Measurements from ENCODE around the gene DRC3. TPM values are rescaled to one million over a fixed set of nuclear protein-coding genes. Genes with fewer than 3 reads are reported as not detected.

The DRC3 gene
- total RNA-seq, 2 donors from 2014 or later, result 0.61 to 1.3 TPM

DNA sequence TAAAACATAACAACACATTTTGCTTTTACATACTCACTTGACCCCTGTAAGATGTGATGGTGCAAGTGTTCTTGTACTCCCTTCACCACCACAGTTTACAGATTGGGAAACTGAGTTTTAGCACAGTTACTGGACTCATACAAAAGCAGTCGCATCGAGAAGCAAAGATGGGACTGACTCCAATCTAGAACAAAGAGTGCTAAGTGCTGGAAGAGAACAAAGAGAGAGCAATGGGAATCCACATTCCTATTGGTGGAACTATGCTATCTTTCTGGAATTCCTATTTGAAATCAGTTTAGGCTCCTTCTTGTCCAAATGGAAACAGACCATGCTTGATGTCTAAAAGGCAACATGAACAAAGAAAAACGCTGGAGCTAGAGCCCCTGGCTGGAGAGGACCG lies 9.6 kb upstream of the DRC3 start:
- DNase-seq (no peak), ATAC-seq (no peak)
- intact Hi-C loops (cut with DNase I, micrococcal nuclease), result no loop called here

DNA sequence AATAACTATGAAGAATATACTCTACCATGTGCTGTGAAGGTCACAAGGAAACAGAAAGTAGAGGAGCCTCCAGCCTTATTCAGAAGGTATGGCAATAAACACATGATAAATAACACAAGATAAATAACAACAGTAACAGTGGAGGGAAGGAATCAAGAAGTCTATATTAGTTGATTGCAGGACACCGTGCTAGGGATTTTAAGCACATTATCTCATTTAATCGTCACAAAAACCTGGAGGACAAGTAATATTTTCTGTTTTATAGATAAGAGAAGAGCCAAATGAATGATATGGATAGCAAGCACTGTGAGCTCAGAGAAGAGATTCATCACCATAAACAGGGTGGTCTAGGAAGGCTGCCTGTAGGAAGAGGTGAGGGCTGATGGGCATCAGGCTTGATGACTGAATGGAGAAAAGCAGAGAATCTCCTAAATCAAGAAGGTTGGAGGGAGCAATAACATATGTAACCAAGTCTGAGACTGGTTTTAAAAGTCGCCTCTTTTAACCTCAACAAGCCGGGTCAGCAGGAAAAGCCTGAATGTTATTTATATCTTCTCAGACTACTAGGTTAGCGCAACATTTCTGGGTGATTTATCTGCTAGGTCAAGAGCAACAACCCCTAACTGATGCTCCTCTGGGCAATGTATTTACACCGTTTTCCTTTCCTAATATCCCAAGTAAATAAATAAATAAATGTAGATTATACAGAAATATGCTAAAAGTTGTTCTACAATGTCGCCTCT lies 8.8 kb upstream of the DRC3 start:
- no peak for ATAC-seq
- no peak for DNase-seq
- intact Hi-C loops (cut with DNase I, micrococcal nuclease), result no loop called here

DNA sequence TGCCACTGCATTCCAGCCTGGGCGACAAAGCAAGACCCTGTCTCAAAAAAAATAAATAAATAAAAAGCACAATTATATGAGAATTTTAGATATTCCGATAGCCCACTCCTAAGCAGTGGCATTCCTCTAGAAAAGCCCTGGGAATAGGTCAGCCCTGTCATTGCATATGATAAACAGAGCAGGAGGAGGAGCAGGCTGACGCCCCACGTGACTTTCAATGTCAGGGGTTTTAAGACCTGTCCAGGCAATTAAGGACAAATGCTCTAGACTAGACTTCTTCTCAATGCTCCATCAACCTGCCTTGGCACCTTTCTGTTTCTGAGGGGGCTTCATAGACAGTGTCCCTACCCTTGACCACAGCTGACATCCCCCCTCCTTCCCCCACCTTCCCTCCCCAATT lies 8.0 kb upstream of the DRC3 start:
- no peak for DNase-seq
- intact Hi-C loops (cut with DNase I, micrococcal nuclease), result no loop called here
- no peak for ATAC-seq

DNA sequence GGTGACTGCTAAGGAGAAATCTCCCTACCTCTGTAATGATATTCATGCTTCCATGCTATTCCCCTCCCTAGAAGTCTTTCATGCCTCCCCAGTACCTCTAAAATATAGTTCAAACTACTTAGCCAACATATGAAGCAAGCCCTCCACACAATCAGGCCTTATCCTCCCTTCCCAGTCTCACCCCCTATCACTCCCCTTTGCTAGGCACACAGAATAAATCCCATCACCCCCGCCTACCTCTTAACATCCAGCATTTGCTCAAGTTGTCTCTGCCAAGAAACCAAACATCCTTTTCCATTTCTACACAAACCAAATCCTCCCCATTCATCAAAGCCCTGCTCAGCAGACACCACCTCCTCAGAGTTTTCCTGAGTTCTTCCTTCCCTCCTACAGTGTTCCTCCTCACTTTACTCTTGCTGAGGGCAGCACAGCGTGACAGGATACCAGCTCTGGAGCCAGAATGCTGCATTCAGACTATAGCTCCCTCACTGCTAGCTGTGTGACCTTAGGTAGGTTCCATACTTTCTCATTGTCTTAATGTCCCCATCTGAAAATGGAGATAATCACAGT lies 7.4 kb upstream of the DRC3 start:
- DNase-seq (no peak), ATAC-seq (no peak)
- intact Hi-C loops (cut with DNase I, micrococcal nuclease), result no loop called here

DNA sequence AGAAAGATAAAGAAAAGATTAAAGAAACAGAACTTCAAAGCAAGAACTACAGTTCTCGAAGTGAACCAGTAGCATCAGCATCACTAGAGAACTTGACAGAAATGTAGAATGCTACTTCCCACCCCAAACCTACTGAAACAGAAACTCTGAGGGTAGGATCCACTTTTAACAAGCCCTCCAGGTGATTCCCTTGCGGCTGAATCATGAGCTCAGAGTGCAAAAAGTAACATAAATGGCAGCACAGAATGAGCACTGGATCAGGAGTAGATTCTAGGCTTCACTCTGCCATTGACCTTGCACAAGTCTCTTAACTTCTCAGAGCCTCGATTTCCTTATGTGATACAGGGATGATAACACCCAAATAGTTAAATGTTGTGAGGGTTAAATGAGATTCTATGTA lies 6.3 kb upstream of the DRC3 start:
- ATAC-seq, result no peak
- DNase-seq, result no peak
- intact Hi-C loops (cut with DNase I, micrococcal nuclease), result no loop called here

DNA sequence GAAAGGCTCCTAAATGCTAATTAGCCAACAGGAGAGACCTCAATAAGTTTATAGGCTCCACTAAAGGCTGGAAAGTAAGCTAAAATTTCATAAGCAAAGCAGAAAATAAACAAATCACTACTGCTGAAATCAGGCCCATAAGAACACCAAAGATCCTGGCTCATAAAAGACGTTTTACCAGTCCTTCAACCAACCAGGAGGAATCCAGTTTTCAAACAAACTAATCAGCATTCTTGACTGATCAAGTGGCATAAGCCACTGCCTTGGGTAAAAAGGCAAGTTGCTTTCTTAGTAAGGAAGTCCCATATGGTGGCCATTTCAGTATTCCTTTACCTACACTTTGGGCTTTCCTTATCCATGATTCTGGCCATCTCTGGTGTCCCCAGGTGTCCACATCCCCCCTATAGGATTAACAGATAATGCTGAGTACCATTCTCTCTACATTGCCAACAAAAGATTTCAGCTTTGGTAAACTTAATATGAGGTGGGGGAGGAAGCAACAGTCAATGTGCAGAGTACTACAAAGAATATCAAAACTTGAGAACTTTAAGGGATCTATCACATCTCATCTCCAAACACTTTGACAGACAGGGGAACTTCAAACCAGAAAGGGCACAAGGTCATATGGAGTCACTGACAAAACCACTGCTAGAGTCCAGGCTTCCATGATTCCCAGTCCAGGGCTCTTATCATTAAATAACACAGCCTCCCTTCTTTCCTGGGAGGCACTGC lies 1.8 kb upstream of the DRC3 start:
- no peak for ATAC-seq
- intact Hi-C loops (cut with DNase I, micrococcal nuclease), result no loop called here

DNA sequence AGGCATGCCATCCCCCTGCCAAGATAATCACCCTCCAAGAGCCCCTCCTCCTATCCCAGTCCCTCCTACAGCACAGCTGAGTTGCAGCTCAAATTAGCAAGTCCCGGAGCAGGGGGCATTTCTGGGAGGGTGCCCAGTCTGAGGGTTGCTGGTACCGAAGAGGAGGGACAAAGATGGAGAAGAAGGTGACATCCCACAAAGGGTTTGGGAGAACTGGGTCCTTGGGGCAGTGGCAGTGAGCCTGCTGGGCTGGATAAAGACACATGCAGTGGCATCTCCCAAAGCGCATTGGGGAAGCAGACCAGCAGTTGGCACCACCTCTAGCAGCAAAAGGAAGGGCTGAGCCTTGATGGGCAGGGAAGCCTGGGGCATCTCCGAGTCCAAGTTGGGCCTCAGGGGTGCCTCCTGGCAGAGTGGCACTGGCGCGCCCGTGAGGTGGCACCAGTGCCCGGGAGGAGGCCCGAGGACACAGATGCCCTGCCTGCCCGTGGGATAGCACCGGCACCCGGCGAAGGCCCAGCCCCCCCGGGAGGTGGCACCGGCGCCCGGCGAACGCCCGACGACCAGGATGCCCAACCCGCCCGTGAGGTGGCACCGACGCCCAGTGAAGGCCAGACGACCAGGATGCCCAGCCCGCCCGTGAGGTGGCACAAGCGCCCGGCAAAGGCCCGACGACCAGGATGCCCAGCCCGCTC lies 1.1 kb upstream of the DRC3 start:
- peak; percentile 27 for ATAC-seq
- intact Hi-C loops (cut with DNase I, micrococcal nuclease), result no loop called here
- peak; percentile 49 to 58 for DNase-seq

More for the DNA sequence above, 1.8 kb upstream of the DRC3 start:
- no peak for DNase-seq

DNA sequence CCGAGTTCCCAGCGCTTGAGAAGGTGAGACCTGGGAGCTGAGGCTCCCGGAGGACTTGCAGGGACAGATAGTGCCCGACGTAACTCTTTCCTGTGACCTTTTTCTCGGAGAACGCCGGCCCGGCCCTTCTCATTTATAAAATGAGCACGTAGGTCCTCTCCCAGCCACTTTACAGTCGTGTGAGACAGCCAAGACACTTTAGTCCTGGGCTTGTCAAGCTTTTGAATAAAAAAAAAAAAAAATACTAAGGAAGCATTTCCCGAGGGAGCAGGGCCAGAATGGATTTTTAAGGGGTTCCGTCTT lies 241 bp downstream of the DRC3 start:
- DNase-seq, result no peak
- intact Hi-C loops (cut with DNase I, micrococcal nuclease), result no loop called here
- ATAC-seq, result no peak

DNA sequence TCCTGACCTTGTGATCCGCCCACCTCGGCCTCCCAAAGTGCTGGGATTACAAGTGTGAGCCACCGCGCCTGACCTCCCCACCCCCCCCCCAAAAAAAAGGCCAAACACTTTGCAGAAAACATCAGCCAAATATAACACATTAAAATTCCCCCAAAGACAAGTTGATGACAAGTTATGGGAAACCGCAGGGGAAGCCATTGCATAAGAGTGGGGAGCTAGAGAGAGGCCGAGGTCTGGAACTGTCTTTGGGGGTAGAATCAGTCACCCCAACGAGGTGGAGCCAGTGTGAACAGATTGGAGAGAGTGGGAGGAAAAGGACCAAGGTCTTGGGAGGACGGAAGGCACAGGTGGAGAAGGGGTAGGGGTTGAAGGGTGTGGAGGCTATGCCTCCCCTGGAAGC lies 2.8 kb downstream of the DRC3 start:
- ATAC-seq (no peak), DNase-seq (no peak)
- intact Hi-C loops (cut with DNase I, micrococcal nuclease), result no loop called here

DNA sequence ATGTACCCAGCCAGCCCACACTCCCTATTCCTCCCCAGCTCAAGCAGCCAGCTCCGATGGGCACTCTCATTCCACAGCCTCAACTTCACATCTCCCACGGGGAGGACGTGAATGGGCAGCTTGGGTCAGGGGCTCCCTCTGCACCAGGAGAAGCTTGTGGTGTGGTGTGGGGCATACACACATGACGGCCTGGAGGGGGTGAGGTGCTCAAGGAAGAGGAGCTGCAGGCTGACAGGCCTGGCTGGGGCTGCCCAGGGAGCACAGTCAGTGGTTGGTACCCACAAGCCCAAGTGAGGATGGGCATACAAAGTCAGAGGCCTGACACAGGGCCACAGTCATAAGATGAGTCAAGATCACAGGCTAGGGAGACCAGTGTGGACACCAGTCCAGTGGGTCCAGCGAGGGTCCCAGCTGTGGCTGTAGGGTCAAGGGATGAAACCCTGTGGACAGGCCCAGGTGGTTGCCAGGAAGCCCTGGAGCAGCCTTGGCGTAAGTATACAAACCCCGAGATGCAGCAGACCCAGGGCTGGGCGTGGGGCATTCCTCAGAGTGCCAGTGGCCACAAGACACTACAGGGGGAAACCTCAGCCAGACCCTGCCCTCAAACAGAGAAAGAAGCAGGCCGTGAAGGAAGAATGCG lies 4.4 kb downstream of the DRC3 start:
- intact Hi-C loops (cut with DNase I, micrococcal nuclease), result no loop called here
- ATAC-seq, result no peak
- no peak for DNase-seq

DNA sequence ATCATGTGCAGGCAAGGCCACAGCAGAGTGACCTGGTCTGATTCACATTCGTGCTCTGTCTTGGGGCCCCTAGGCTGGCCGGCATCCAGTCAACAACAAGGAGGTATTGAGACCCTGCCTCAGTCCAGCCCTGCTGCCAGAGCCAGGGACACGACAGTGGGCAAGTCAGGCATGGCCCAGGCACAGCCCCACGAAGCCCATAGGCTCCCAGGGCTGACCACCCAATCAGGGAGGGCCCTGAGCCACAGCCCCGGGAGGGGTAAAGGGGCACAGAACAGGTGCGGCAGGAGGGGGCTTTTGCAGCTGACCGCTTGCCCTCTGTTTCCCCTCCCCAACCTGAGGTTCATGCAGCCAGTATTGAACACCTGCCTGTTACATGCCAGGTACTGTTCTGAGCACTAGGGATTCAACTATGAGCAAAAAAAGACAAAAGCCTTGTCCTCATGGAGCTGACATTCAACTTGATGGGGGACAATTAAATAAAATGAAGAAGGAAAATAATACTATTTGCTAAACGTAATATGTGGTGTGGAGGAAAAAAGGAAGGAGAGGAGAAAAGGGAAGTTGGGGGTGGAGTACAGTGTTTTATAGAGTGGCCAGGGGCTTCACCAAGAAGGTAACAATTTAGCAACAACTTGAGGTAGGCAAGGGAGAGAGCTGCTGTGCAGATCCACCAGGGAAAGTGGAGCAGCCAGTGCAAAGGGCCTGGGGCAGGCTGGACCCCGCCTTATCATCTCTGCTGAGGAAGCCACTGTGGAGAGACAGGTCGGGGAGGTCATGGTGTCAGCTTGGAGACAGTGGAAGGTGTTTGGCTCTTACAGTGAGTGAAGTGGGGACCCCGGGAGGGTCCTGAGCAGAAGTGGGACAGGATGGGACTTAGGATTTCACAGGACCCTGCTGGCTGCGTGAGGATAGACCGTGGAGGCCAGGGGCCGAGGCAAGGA lies 6.1 kb downstream of the DRC3 start:
- intact Hi-C loops (cut with DNase I, micrococcal nuclease), result no loop called here
- DNase-seq (no peak), ATAC-seq (no peak)

DNA sequence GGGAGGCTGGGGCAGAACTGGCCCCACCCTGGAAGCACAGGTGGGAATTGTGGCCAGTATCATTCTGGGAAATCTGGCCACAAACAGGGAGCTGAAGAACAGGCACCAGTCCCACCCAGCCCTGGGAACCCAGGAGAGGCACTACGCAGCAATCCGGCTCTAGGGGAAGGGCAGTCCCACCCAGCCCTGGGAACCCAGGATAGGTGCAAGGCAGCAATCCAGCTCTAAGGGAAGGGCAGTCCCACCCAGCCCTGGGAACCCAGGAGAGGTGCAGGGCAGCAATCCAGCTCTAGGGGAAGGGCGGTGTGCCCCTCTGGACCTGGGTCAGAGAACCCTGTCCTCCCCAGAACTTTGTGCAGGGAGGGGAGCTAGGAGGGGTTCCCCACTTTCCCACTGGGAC lies 7.1 kb downstream of the DRC3 start:
- DNase-seq, result no peak
- intact Hi-C loops (cut with DNase I, micrococcal nuclease), result no loop called here
- ATAC-seq, result peak; percentile 65

DNA sequence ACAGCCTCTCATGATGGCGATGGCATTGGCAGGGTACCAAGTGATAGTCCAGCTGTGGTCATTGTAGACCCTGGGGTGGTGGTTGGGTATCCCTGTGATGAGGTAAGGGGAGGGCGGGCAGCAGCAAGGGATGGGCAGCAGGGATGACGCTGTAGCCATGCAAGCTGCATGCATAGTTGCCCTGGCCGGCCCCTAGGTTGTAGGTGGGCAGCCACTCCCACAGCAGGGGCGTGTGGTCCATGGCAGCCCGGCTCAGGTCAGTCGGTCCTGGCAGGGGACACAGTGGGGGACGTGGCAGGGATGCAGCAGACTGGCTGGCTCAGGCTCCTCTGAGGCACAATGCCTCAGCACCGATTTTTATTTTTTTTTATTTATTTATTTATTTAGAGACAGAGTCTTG lies 8.7 kb downstream of the DRC3 start:
- intact Hi-C loops (cut with DNase I, micrococcal nuclease), result no loop called here
- DNase-seq (no peak), ATAC-seq (no peak)

DNA sequence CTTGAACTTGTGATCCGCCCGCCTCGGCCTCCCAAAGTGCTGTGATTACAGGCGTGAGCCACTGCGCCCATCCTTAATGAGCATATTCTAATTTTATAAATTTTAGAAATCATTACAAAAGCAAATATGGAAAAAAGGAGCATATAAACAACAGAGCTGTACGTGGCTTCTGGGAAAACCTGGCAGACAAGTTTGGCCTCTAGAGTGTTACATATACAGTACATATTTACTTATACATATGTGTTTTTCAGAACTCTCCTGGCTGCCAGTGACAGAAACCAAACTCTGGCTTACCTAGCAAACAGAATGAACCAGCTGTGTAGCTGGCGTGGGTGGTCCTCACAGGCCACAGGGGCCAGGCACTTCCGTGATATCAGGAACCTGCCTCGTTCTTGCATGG lies 10.1 kb downstream of the DRC3 start:
- intact Hi-C loops (cut with DNase I, micrococcal nuclease), result no loop called here
- DNase-seq (no peak), ATAC-seq (no peak)

DNA sequence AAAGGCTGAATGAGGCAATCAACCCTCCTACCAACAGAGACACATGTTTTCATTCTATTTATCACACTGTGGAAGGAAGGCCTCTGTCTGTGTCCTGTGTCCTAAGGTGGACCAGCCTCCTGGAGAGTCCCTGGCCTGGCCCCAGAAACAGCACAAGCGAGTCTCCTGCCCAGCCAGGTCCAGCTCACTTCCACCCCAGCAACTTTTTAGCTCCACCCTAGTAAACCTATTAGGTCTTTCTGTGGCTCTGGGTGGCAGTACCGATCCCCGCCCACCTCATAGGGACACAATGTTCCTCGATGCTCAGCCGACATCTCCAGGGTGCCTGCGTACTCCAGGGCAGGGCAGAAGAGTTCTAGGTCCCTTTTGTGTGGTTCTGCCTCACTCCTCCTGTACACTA lies 10.7 kb downstream of the DRC3 start:
- intact Hi-C loops (cut with DNase I, micrococcal nuclease), result no loop called here
- no peak for DNase-seq
- ATAC-seq, result peak; percentile 64

DNA sequence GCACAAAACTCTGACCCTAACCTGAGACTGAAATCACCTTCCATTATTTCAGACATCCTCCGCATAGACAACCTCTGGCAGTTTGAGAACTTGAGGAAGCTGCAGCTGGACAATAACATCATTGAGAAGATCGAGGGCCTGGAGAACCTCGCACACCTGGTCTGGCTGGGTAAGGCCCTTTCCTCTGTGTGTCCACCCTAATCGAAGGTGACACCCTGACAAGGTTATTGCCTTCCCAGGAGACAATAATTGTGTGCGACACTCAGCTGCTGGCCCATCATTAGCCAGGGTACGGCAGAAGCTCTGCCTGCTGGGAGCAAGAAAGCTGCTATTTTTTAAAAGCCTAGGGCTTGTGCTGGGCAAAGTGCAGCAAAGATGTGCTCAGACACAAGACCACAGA lies 11.1 kb downstream of the DRC3 start:
- intact Hi-C loops (cut with DNase I, micrococcal nuclease), result no loop called here
- ATAC-seq (no peak), DNase-seq (no peak)

DNA sequence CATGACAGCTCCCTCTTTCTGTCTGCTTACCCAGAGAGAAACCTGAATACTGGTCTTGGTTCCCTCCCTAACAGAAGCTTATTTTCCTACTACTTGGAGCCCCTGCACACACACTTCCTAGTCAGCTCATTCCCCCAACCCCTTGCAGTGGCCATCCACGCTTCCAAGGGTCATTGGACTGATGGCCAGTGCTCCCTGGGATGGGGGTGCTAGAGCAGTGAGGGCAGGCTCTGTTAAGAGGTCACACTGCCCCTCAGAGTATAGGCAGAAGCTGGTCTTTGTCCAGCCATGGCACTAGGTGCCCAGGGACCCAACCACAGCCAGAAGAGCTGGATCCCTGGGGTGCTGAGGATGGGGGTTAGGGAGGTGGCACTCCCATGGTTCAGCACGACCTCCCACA lies 12.5 kb downstream of the DRC3 start:
- intact Hi-C loops (cut with DNase I, micrococcal nuclease), result no loop called here
- DNase-seq (no peak), ATAC-seq (no peak)

DNA sequence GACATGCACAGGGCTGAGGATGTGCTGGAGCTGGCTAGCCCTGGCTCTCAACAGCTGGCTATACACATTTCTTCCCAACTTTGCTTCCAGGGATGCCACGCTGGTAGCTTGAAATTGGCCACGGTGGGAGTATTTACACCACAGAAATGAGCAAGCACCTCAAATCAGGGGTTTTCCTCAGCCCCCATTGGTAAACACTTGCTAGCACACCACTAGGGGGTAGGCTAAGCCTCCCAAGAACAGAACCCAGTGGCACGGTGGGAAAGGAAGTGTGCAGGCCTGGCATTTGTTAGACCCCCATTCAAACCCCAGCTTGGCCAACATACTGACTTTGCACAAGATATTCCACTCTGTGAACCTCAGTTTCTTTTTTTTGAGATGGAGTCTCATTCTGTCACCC lies 12.9 kb downstream of the DRC3 start:
- intact Hi-C loops (cut with DNase I, micrococcal nuclease), result no loop called here
- DNase-seq, result no peak
- no peak for ATAC-seq

Measured in left colon (tissue), 2 donors.